MCF 10A (cell line): ENCODE data around the gene RHOT1. TPM values are rescaled to one million over a fixed set of nuclear protein-coding genes. Genes with fewer than 3 reads are reported as not detected.

Source experiments
- BruUV-seq: library from RNA; stranded (reverse); fragments of 400-500 nt; replicated peaks from 2 replicates; lab custom pipeline; 2021; lab: Mats Ljungman, UMichigan
- CTCF ChIA-PET: fragments of 300-600 bp; sonication (Branson Sonifier 250); formaldehyde crosslinking; extraction: SDS; loops from one replicate; lab custom pipeline; 2021; ENCODE audit warnings: antibody characterized with exemption, inconsistent platforms; lab: Yijun Ruan, JAX
- POLR2A ChIA-PET: fragments of 300-600, 350-650 bp; sonication (Branson Sonifier 250); formaldehyde crosslinking; extraction: SDS; loops from one replicate; lab custom pipeline; 2020; ENCODE audit warnings: antibody characterized with exemption, inconsistent platforms; lab: Yijun Ruan, JAX
- DNase-seq: peaks from one replicate; pipeline ENCODE4 v3.0.0-alpha.2; 2018; ENCODE audit not compliant: unreplicated experiment
- H3K27ac Mint-ChIP-seq: one replicate; pipeline ENCODE4 v1.8.0; 2022; ENCODE audit warnings: mild to moderate bottlenecking, low read depth, mixed read lengths; ENCODE audit not compliant: unreplicated experiment
- H3K27me3 Mint-ChIP-seq: one replicate; pipeline ENCODE4 v1.8.0; 2022; ENCODE audit warnings: mixed read lengths; ENCODE audit not compliant: insufficient read depth, unreplicated experiment
- H3K36me3 Mint-ChIP-seq: one replicate; pipeline ENCODE4 v1.8.0; 2022; ENCODE audit warnings: mild to moderate bottlenecking, moderate library complexity, mixed read lengths; ENCODE audit not compliant: insufficient read depth, unreplicated experiment
- H3K4me1 Mint-ChIP-seq: one replicate; pipeline ENCODE4 v1.8.0; 2022; ENCODE audit warnings: mixed read lengths; ENCODE audit not compliant: insufficient read depth, unreplicated experiment
- H3K4me3 Mint-ChIP-seq: one replicate; pipeline ENCODE4 v1.8.0; 2022; ENCODE audit warnings: mild to moderate bottlenecking, moderate library complexity, mixed read lengths; ENCODE audit not compliant: unreplicated experiment
- H3K9me3 Mint-ChIP-seq: one replicate; pipeline ENCODE4 v1.8.0; 2022; ENCODE audit warnings: mixed read lengths; ENCODE audit not compliant: unreplicated experiment
- intact Hi-C: fragments of 100-400 bp; cut with micrococcal nuclease; formaldehyde crosslinking; loops from 2 replicates; pipeline ENCODE4 v1.14.1; 2022
- total RNA-seq: library from RNA; stranded (reverse); gene quantifications from 2 replicates; pipeline ENCODE4 v1.2.3, GENCODE V29; 2022
- TF ChIP-seq, protein P1 (sequence below): fragments of 200-600 bp; IDR thresholded peaks from one replicate; pipeline ENCODE4 v1.8.0; 2022; ENCODE audit warnings: antibody characterized with exemption, mild to moderate bottlenecking; ENCODE audit not compliant: unreplicated experiment

Gene RHOT1
- total RNA-seq, 1 experiment from 2014 or later, result 19.8 TPM

DNA sequence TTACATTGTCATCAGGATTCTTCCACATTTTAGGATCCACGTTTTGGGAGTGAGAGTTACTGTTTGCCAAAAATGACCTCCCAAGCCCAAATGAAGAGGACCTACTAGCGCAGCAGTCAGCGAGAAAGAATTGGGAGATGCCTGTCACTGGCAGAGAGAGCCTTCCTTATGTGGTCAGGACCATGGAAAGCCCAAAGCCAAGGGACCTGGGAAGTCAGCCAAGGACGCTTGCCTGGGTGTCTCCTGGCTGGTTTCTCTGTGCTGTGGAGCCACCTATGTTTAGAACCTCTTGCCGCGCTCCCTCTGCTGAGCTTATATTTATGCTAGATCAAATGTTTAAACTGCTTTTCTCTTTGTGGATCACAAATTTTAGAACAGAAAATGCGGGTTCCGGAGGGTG lies 98.4 kb downstream of the RHOT1 start:
- H3K9me3 Mint-ChIP-seq, result no peaks in the 10 kb centered on the region
- CTCF ChIA-PET, result interaction anchor here (0.7 kb wide), 1 partner anchor 16 kb away, joined by 3 read pairs; no protein-coding TSS in a partner anchor
- H3K4me1 Mint-ChIP-seq, result no peaks in the 10 kb centered on the region
- no peak overlapping the region for H3K4me3 Mint-ChIP-seq
- peak; percentile 29 for DNase-seq
- intact Hi-C loops, result no loop called here
- TF ChIP-seq, protein P1, sequence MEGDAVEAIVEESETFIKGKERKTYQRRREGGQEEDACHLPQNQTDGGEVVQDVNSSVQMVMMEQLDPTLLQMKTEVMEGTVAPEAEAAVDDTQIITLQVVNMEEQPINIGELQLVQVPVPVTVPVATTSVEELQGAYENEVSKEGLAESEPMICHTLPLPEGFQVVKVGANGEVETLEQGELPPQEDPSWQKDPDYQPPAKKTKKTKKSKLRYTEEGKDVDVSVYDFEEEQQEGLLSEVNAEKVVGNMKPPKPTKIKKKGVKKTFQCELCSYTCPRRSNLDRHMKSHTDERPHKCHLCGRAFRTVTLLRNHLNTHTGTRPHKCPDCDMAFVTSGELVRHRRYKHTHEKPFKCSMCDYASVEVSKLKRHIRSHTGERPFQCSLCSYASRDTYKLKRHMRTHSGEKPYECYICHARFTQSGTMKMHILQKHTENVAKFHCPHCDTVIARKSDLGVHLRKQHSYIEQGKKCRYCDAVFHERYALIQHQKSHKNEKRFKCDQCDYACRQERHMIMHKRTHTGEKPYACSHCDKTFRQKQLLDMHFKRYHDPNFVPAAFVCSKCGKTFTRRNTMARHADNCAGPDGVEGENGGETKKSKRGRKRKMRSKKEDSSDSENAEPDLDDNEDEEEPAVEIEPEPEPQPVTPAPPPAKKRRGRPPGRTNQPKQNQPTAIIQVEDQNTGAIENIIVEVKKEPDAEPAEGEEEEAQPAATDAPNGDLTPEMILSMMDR, result no peak
- H3K36me3 Mint-ChIP-seq, result peaks cover 6% of the 10 kb centered on the region
- BruUV-seq, result no TSS peak
- H3K27me3 Mint-ChIP-seq, result no peaks in the 10 kb centered on the region
- no peak overlapping the region for H3K27ac Mint-ChIP-seq
- POLR2A ChIA-PET, result interaction anchor here (0.6 kb wide), 1 partner anchor 407 kb away, joined by 4 read pairs; no protein-coding TSS in a partner anchor

DNA sequence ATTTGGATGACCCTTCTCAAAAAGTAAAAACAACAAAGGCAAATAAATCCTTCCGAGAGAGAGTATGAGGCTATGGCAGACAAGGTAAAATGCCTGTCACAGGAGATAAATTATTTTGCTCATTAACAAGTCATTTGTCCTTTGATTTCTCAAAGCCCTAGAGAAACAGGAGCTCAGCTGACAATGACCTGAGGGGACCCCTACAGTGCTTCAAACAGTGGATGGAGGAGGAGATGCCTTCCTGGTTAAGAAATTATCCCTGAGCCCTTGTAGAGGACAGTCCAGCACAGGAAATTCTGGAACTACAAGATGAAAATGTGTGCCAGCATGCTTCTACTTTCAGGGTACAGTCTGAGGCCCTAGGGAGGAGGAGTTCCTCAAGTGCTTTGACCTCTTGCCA lies 99.3 kb downstream of the RHOT1 start:
- ChIA-PET POLR2A (interaction anchor here (0.6 to 1.0 kb wide), 2 partner anchors 34 to 110 kb away, joined by 3 read pairs; no protein-coding TSS in a partner anchor), CTCF (interaction anchor here (0.5 to 0.9 kb wide), 2 partner anchors 12 to 19 kb away, joined by 3 read pairs; no protein-coding TSS in a partner anchor)
- no peaks in the 10 kb centered on the region for H3K9me3 Mint-ChIP-seq
- H3K27me3 Mint-ChIP-seq, result no peaks in the 10 kb centered on the region
- H3K27ac Mint-ChIP-seq, result no peak overlapping the region
- DNase-seq, result no peak
- H3K4me3 Mint-ChIP-seq, result no peak overlapping the region
- intact Hi-C loops, result no loop called here
- no peaks in the 10 kb centered on the region for H3K4me1 Mint-ChIP-seq
- TF ChIP-seq, protein P1, result no peak
- H3K36me3 Mint-ChIP-seq, result peaks cover 6% of the 10 kb centered on the region
- no TSS peak for BruUV-seq

DNA sequence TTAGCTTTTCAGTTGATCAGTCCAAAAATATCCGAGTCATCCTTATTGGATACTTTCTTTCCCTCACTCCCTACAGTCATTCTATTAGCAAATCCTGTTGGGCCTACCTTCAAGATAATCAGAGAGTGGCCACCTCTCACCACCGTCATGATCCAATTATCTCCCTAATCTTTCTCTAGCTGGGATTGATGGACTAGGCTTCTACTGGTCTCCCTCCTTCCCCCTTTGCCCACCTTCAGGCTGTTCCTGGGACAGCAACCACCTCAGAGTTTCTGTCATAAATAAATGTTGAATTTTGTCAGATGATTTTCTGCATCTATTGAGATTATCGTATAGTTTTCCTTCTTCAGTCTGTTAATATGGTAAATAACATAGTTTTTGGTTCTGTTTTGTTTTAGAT lies 107.2 kb downstream of the RHOT1 start:
- no TSS peak for BruUV-seq
- H3K36me3 Mint-ChIP-seq, result no peaks in the 10 kb centered on the region
- H3K4me3 Mint-ChIP-seq, result no peak overlapping the region
- H3K27me3 Mint-ChIP-seq, result no peaks in the 10 kb centered on the region
- H3K27ac Mint-ChIP-seq, result no peak overlapping the region
- CTCF ChIA-PET, result interaction anchor here (0.7 to 0.8 kb wide), 2 partner anchors 12 to 1435 kb away, joined by 3 to 4 read pairs; no protein-coding TSS in a partner anchor
- POLR2A ChIA-PET, result no interaction called here
- H3K4me1 Mint-ChIP-seq, result no peaks in the 10 kb centered on the region
- no peaks in the 10 kb centered on the region for H3K9me3 Mint-ChIP-seq
- intact Hi-C loops, result no loop called here
- TF ChIP-seq, protein P1, result no peak
- no peak for DNase-seq

DNA sequence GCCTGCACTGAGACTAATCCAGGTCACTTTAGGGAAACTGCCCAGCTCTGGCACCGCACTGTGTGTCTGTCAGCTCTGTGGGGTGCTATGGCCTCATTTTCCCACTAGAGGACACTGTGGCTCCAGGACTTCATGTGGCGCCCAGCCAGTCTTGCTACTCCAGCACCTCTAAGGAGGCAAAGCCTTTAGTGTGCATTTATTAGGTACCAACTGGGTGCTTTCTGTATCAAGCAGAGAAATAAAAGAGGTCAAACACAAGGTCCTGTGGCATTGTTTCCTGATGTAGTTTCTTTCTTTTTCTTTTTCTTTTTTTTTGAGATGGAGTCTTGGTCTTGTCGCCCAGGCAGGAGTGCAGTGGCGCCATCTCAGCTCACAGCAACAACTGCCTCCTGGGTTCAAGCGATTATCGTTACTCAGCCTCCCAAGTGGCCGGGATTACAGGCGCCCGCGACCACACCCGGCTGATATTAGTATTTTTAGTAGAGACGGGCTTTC lies 110.9 kb downstream of the RHOT1 start:
- Mint-ChIP-seq H3K4me1 (no peaks in the 10 kb centered on the region), H3K4me3 (no peak overlapping the region), H3K36me3 (no peaks in the 10 kb centered on the region), H3K27ac (no peak overlapping the region), H3K27me3 (no peaks in the 10 kb centered on the region), H3K9me3 (no peaks in the 10 kb centered on the region)
- peak; percentile 82 for DNase-seq
- BruUV-seq, result no TSS peak
- POLR2A ChIA-PET, result interaction anchor here (0.6 kb wide), 2 partner anchors 33 to 101 kb away, joined by 3 to 4 read pairs; no protein-coding TSS in a partner anchor
- TF ChIP-seq, protein P1, result peak; percentile 92
- intact Hi-C loops, result loop anchor here (1.0 to 10.0 kb wide), 4 partner anchors 66 to 1502 kb away; partner anchors contain the start of gene PSMD11
- CTCF ChIA-PET, result interaction anchor here (0.6 to 2.6 kb wide), 17 partner anchors 10 to 1204 kb away, joined by 3 to 18 read pairs (median 3); partner anchors contain the start of gene C17orf75
